Measurements from ENCODE around the gene CFAP410. TPM values are rescaled to one million over a fixed set of nuclear protein-coding genes. Genes with fewer than 3 reads are reported as not detected.

CFAP410 gene
- total RNA-seq, 1 donor from 2014 or later, result 11.2 TPM

GRCh38 chr21:44310628-44311507 lies 28.3 kb downstream of the CFAP410 start:
- no peak for TF ChIP-seq CTCF (conservative IDR thresholded peaks at IDR 0.05; ENCODE audit: low read depth, low read length)
- DNase-seq (ENCODE audit: low read depth), result no peak

GRCh38 chr21:44306936-44307704 lies 32.1 kb downstream of the CFAP410 start:
- no peak for TF ChIP-seq CTCF (conservative IDR thresholded peaks at IDR 0.05; ENCODE audit: low read depth, low read length)
- H3K4me3 ChIP-seq (ENCODE audit: low read depth, low read length), result no peak overlapping the region
- no peak for DNase-seq (ENCODE audit: low read depth)

More at GRCh38 chr21:44310628-44311507, 28.3 kb downstream of the CFAP410 start:
- no peak overlapping the region for H3K4me3 ChIP-seq (ENCODE audit: low read depth, low read length)

GRCh38 chr21:44305691-44306090 lies 33.5 kb downstream of the CFAP410 start:
- no peak overlapping the region for H3K4me3 ChIP-seq (ENCODE audit: low read depth, low read length)
- DNase-seq (ENCODE audit: low read depth), result no peak
- no peak for TF ChIP-seq CTCF (conservative IDR thresholded peaks at IDR 0.05; ENCODE audit: low read depth, low read length)

- TF ChIP-seq CTCF (conservative IDR thresholded peaks at IDR 0.05; ENCODE audit: low read depth, low read length), result peak; percentile 82
- no peak overlapping the region for H3K4me3 ChIP-seq (ENCODE audit: low read depth, low read length)
- no peak for DNase-seq (ENCODE audit: low read depth)
These were observed 34.3 kb downstream of the CFAP410 start for GRCh38 chr21:44304877-44305293.

- TF ChIP-seq CTCF (conservative IDR thresholded peaks at IDR 0.05; ENCODE audit: low read depth, low read length), result no peak
- no peak overlapping the region for H3K4me3 ChIP-seq (ENCODE audit: low read depth, low read length)
- no peak for DNase-seq (ENCODE audit: low read depth)
These were observed 35.1 kb downstream of the CFAP410 start for GRCh38 chr21:44304011-44304616.

- DNase-seq (ENCODE audit: low read depth), result peak; percentile 50
These were observed 35.7 kb downstream of the CFAP410 start for GRCh38 chr21:44303490-44303981.

More at GRCh38 chr21:44303490-44303981, 35.7 kb downstream of the CFAP410 start:
- no peak overlapping the region for H3K4me3 ChIP-seq (ENCODE audit: low read depth, low read length)
- no peak for TF ChIP-seq CTCF (conservative IDR thresholded peaks at IDR 0.05; ENCODE audit: low read depth, low read length)
